GM10266 (cell line): ENCODE data around the gene LYPD6.

Source experiments
- DNase-seq: peaks from one replicate; pipeline ENCODE4 v3.0.0; 2012; ENCODE audit errors: extremely low spot score
- CTCF ChIP-seq: IDR thresholded peaks from 2 replicates; pipeline ENCODE4 v1.5.1; 2012; ENCODE audit warnings: mild to moderate bottlenecking, low read depth; ENCODE audit not compliant: control insufficient read depth, insufficient read depth; ENCODE audit errors: missing control alignments

Gene LYPD6

GRCh38 chr2:149449017-149449416, 118.6 kb downstream of the LYPD6 start:
- DNase-seq, result no peak
- no peak for TF ChIP-seq CTCF

GRCh38 chr2:149451417-149452165, 121.2 kb downstream of the LYPD6 start:
- no peak for DNase-seq

GRCh38 chr2:149456285-149456684, 125.9 kb downstream of the LYPD6 start:
- TF ChIP-seq CTCF, result no peak
- no peak for DNase-seq

More at GRCh38 chr2:149451417-149452165, 121.2 kb downstream of the LYPD6 start:
- TF ChIP-seq CTCF, result no peak

GRCh38 chr2:149458502-149458901, 128.1 kb downstream of the LYPD6 start:
- TF ChIP-seq CTCF, result no peak
- no peak for DNase-seq

DNA sequence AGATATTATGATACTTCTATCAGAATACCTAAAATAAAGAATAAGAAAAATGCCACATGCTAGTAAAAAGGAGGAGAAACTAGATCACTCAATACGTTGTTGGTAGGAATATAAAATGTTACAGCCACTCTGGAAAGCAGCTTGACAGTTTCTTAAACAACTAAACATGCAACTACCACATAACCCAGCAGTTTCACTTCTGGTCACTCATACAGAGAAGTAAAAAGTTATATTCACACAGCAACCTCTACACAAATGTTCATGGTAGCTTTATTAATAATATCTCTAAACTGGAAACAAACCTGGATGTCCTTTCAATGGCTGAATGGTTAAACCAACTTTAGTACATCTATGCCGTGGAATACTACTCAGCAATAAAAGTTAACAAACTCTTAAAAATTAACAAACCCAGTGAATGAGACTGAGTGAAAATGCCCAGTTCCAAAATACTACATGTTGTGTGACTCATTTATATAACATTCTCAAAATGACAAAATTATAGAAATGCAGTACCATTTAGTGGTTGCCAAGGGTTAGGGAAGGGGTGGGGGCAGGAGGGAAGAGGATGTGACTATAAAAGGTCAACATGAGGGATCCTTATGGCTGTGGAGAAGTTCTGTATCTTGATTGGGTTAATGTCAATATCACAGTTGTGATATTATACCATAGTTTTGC, 133.1 kb downstream of the LYPD6 start:
- DNase-seq, result no peak
- TF ChIP-seq CTCF, result no peak

GRCh38 chr2:149464396-149464795, 134.0 kb downstream of the LYPD6 start:
- TF ChIP-seq CTCF, result no peak
- DNase-seq, result no peak

DNA sequence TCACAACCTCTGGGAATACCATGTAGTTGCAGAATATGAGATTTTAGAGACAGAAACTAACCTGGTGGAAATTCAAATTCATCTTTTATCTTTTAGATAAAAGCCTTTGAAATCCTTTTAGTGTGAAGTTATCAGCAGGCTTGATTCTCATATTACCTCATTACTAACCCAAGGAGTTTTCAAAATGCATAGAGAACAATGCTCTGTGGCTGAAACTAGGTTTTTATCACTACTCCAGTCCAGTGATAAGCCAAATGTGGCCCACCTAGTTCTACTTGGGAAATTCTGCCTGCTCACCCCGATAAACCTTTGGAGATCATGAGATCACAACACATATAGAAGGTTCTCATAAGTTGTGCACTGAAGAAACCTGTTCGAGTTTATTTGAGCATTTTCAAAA, 135.5 kb downstream of the LYPD6 start:
- no peak for TF ChIP-seq CTCF
- no peak for DNase-seq
